Esophagus (tissue), 2 donors: ENCODE measurements around the gene KRTAP12-1. TPM values are rescaled to one million over a fixed set of nuclear protein-coding genes. Genes with fewer than 3 reads are reported as not detected.

Source experiments
- H3K27ac ChIP-seq, 2 donors: one replicate each; pipeline ENCODE4 v1.5.1; 2013; ENCODE audit warnings: low read depth in 2 of 2, mild to moderate bottlenecking in 2 of 2, inconsistent platforms in 1 of 2, low read length in 1 of 2, moderate library complexity in 1 of 2
- H3K27me3 ChIP-seq, 2 donors: one replicate each; pipeline ENCODE4 v1.6.1; 2013; ENCODE audit warnings: low read length in 2 of 2, control low read depth in 1 of 2, mild to moderate bottlenecking in 1 of 2; ENCODE audit not compliant: insufficient read depth in 2 of 2, control insufficient read depth in 1 of 2
- H3K36me3 ChIP-seq, 2 donors: one replicate each; pipeline ENCODE4 v1.6.1; 2013; ENCODE audit warnings: low read length in 1 of 2; ENCODE audit not compliant: control insufficient read depth in 2 of 2, insufficient read depth in 2 of 2
- H3K4me1 ChIP-seq, 2 donors: one replicate each; pipeline ENCODE4 v1.6.1; 2013; ENCODE audit warnings: low read length in 1 of 2; ENCODE audit not compliant: control insufficient read depth in 2 of 2, insufficient read depth in 2 of 2
- H3K4me3 ChIP-seq, 2 donors: one replicate each; pipeline ENCODE4 v1.5.1; 2013; ENCODE audit warnings: low read length in 2 of 2, mild to moderate bottlenecking in 2 of 2, low read depth in 1 of 2, moderate library complexity in 1 of 2
- H3K9me3 ChIP-seq, 2 donors: one replicate each; pipeline ENCODE4 v1.6.1; 2013; ENCODE audit warnings: mild to moderate bottlenecking in 2 of 2, low read depth in 1 of 2, low read length in 1 of 2, moderate library complexity in 1 of 2; ENCODE audit not compliant: control insufficient read depth in 2 of 2, insufficient read depth in 1 of 2
- WGBS, 2 donors: extraction: QIAGEN DNeasy Blood & Tissue Kit; methylation state at CpG; one replicate each; pipeline ENCODE4 v1.1.7; 2013; 5-methylcytosine and 5-hydroxymethylcytosine counted together
- polyA plus RNA-seq, 2 donors: library from polyadenylated mRNA; stranded (reverse); fragments of 200-250 nt; gene quantifications; one replicate each; pipeline ENCODE4 v1.2.3, GENCODE V29; 2013
- donor health status: healthy with polysubstance abuse.
- donor health status: Bipolar disorder and iron deficiency.

The KRTAP12-1 gene
- polyA plus RNA-seq, 2 donors, result not detected

GRCh38 chr21:44724196-44724595 is 42.2 kb upstream of the KRTAP12-1 start:
- Histone ChIP-seq H3K27me3 (no peaks in the 10 kb centered on the region), H3K4me3 (no peak overlapping the region), H3K27ac (no peak overlapping the region), H3K4me1 (peaks cover 0 to 7% of the 10 kb centered on the region in 2 donors), H3K36me3 (no peaks in the 10 kb centered on the region), H3K9me3 (no peaks in the 10 kb centered on the region)
- 80 to 82% methylated on average over 7 of the region's 7 CpGs for WGBS, 2 donors

- H3K27me3 ChIP-seq, result no peaks in the 10 kb centered on the region
- peaks cover 0 to 3% of the 10 kb centered on the region in 2 donors for H3K9me3 ChIP-seq
- WGBS, 2 donors, result 18 to 22% methylated on average over 61 of the region's 61 CpGs
- no peaks in the 10 kb centered on the region for H3K36me3 ChIP-seq
- no peak overlapping the region for H3K27ac ChIP-seq
- H3K4me1 ChIP-seq, result peaks cover 0 to 7% of the 10 kb centered on the region in 2 donors
- no peak overlapping the region for H3K4me3 ChIP-seq
Measured at GRCh38 chr21:44723177-44724131, 41.5 kb upstream of the KRTAP12-1 start.

DNA sequence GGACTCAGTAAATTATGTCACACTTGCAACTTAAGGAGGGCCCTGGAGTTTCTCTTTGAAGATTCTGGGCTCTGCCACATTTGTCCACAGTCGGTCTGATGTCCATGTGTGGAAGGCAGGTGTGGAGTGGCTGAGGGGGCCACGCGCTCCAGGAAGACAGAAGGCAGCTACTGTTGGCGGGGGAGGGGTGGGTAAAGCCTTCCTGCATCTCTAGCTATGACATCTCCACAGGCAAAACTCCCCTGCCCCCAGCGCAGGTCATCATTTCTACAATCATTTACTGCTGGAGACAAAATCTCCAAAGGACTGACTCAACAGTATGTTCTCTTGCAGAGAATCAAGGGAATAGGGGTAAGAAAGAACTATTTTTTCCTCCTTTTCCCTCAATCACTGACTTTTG is 40.8 kb upstream of the KRTAP12-1 start:
- peaks cover 0 to 3% of the 10 kb centered on the region in 2 donors for H3K9me3 ChIP-seq
- H3K27ac ChIP-seq, result no peak overlapping the region
- H3K36me3 ChIP-seq, result no peaks in the 10 kb centered on the region
- 64 to 75% methylated on average over 5 of the region's 5 CpGs for WGBS, 2 donors
- H3K4me1 ChIP-seq, result peaks cover 0 to 7% of the 10 kb centered on the region in 2 donors
- H3K27me3 ChIP-seq, result no peaks in the 10 kb centered on the region
- no peak overlapping the region for H3K4me3 ChIP-seq

- Histone ChIP-seq H3K27ac (no peak overlapping the region), H3K9me3 (peaks cover 3% of the 10 kb centered on the region in 2 donors), H3K4me1 (peaks cover 0 to 7% of the 10 kb centered on the region in 2 donors), H3K36me3 (no peaks in the 10 kb centered on the region), H3K27me3 (peaks cover 0 to 2% of the 10 kb centered on the region in 2 donors), H3K4me3 (no peak overlapping the region)
- 82 to 83% methylated on average over 2 of the region's 2 CpGs for WGBS, 2 donors
Measured at GRCh38 chr21:44720170-44720569, 38.2 kb upstream of the KRTAP12-1 start.

GRCh38 chr21:44718571-44718970 is 36.6 kb upstream of the KRTAP12-1 start:
- H3K27ac ChIP-seq, result no peak overlapping the region
- no peak overlapping the region for H3K4me3 ChIP-seq
- no peaks in the 10 kb centered on the region for H3K36me3 ChIP-seq
- peaks cover 3% of the 10 kb centered on the region in 2 donors for H3K9me3 ChIP-seq
- peaks cover 0 to 4% of the 10 kb centered on the region in 2 donors for H3K27me3 ChIP-seq
- H3K4me1 ChIP-seq, result peaks cover 0 to 5% of the 10 kb centered on the region in 2 donors
- 64 to 65% methylated on average over 6 of the region's 6 CpGs for WGBS, 2 donors

DNA sequence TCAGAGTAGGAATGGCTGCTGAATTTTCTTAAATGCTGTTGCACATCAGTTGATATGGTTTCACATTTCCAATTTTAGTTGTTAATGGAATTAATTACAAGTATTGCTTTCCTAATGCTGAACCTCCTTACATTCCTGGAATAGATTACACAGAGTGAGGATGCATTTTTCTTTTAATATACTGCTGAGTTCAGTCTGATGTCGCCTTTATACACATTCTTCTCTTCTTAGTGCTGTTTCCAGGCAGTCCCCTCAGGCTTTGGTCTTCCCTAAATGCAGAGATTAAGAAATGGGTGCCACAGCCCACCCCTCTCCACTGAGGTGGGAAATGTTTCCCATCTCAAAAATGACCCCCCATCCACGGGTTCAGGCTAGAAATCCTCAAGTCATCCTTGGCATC is 36.1 kb upstream of the KRTAP12-1 start:
- peaks cover 0 to 8% of the 10 kb centered on the region in 2 donors for H3K27me3 ChIP-seq
- no peak overlapping the region for H3K27ac ChIP-seq
- WGBS, 2 donors, result 54 to 75% methylated on average over 2 of the region's 2 CpGs
- H3K4me3 ChIP-seq, result no peak overlapping the region
- no peaks in the 10 kb centered on the region for H3K36me3 ChIP-seq
- peaks cover 3% of the 10 kb centered on the region in 2 donors for H3K9me3 ChIP-seq
- H3K4me1 ChIP-seq, result peaks cover 0 to under 1% of the 10 kb centered on the region in 2 donors

DNA sequence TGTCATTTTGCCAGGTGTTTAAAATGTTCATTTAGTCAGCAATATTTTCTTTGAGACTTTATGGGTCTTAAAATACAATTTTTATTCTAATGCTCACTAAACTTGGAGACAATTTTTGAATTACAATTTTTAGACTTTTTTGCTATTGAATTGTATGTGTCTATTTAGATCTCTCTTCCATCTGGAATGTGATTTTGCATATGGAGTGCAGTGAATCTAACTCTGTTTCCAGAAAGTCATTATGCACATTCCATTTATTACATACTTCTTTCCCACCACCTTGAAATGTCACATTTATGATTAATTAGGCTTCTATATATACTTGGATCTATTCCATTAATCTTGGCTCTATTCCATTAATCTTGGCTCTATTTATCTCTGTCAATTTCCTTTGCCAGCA is 35.0 kb upstream of the KRTAP12-1 start:
- no peaks in the 10 kb centered on the region for H3K36me3 ChIP-seq
- H3K9me3 ChIP-seq, result peaks cover 3% of the 10 kb centered on the region in 2 donors
- H3K27me3 ChIP-seq, result peaks cover 7 to 15% of the 10 kb centered on the region in 2 donors
- no peak overlapping the region for H3K4me3 ChIP-seq
- H3K4me1 ChIP-seq, result no peaks in the 10 kb centered on the region
- no peak overlapping the region for H3K27ac ChIP-seq

DNA sequence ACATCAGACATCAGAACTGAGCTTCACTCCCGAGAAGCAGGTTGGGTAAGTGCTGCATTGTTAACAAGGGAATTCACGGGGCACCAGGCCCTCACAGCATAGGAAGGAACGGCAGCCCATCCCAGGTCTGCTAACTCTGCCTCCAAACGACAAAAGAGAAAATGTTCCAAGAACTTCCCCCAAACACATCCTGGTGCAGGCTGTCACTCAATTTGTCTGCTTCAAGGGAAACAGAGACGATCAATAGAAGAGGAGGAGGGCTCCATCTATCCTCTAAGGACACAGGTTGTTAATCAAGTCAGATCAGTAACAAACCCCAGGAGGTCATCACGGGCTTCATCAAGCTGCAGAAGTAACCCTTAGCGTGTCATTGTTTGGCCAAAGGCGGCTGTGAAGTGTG is 32.9 kb upstream of the KRTAP12-1 start:
- Histone ChIP-seq H3K4me3 (no peak overlapping the region), H3K27me3 (peaks cover 7 to 27% of the 10 kb centered on the region in 2 donors), H3K4me1 (peaks cover 0 to 2% of the 10 kb centered on the region in 2 donors), H3K9me3 (peaks cover 3 to 5% of the 10 kb centered on the region in 2 donors), H3K36me3 (no peaks in the 10 kb centered on the region), H3K27ac (no peak overlapping the region)
- WGBS, 2 donors, result 34 to 46% methylated on average over 8 of the region's 8 CpGs

DNA sequence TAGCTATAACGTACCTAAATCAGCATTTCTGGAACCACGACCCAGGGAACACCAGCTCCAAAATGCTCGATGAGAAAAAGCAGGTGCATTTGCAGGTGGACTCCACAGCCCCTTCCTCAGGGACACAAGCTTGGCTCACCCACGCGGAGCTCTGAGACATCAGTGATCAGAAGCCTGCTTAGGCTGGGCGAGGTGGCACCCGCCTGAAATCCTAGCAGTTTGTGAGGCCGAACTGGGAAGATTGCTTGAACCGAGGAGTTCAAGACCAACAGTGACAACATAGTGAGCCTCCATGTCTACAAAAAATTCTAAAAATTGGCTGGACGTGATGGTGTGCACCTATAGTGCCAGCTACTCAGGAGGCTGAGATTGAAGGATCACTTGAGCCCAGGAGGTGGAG is 31.9 kb upstream of the KRTAP12-1 start:
- H3K36me3 ChIP-seq, result no peaks in the 10 kb centered on the region
- peaks cover 7 to 32% of the 10 kb centered on the region in 2 donors for H3K27me3 ChIP-seq
- H3K9me3 ChIP-seq, result peaks cover 3 to 5% of the 10 kb centered on the region in 2 donors
- H3K4me3 ChIP-seq, result no peak overlapping the region
- WGBS, 2 donors, result 82 to 89% methylated on average over 10 of the region's 10 CpGs
- no peak overlapping the region for H3K27ac ChIP-seq
- peaks cover 3 to 8% of the 10 kb centered on the region in 2 donors for H3K4me1 ChIP-seq
